Measurements from ENCODE around the gene TMEM156.

- TF ChIP-seq EZH2 (IDR thresholded peaks at IDR 0.05; ENCODE audit: low read length, missing control alignments), result no peak
- TF ChIP-seq, protein P1, sequence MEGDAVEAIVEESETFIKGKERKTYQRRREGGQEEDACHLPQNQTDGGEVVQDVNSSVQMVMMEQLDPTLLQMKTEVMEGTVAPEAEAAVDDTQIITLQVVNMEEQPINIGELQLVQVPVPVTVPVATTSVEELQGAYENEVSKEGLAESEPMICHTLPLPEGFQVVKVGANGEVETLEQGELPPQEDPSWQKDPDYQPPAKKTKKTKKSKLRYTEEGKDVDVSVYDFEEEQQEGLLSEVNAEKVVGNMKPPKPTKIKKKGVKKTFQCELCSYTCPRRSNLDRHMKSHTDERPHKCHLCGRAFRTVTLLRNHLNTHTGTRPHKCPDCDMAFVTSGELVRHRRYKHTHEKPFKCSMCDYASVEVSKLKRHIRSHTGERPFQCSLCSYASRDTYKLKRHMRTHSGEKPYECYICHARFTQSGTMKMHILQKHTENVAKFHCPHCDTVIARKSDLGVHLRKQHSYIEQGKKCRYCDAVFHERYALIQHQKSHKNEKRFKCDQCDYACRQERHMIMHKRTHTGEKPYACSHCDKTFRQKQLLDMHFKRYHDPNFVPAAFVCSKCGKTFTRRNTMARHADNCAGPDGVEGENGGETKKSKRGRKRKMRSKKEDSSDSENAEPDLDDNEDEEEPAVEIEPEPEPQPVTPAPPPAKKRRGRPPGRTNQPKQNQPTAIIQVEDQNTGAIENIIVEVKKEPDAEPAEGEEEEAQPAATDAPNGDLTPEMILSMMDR (conservative IDR thresholded peaks at IDR 0.05 in 1 of 2, IDR thresholded peaks at IDR 0.05 in 1 of 2; ENCODE audit: low read depth in 1 of 2, low read length in 2 of 2), result no peak
Observed at GRCh38 chr4:38920186-38920585, 112.0 kb downstream of the TMEM156 start.

All from fibroblast of lung (primary cell).